ENCODE measurements around the gene XPR1. TPM values are rescaled to one million over a fixed set of nuclear protein-coding genes. Genes with fewer than 3 reads are reported as not detected.

Gene XPR1
- total RNA-seq, 4 donors from 2014 or later: 16.8 to 25.3 (median 18.8) TPM

DNA sequence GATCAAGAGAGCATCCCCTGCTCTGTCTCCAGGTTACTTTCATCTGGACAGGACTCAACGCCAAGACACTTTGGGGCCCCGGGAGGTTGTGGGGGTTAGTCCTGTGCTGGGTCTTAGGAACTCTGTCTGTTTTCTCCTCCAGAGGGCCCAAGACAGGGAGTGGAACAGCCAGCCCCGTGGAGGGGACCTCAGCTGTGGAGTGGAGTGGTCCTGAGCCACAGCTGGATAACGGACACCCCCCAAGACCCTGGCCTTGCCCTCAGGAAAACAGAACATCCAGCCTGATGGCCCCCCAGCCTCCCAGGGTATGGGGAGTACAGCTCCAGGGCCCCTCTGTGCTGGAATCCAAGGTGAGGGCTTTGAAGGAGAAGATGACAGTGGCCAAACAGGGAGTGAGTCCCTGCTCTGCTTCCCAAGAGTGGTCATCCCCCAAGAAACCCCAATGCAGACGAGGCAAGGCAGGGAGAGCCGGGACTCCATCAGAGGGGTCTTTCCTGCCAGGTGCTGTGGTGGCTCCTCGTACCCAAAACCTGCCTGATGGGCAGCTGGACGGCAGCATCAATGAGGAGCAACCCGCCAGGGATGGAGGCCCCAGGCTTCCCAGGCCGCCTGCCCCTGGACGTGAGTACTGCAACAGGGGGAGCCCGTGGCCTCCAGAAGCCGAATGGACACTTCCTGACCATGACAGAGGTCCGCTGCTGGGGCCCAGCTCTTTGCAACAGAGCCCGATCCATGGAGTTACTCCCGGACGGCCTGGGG is 284.4 kb downstream of the XPR1 start:
- DNase-seq (ENCODE audit: low spot score in 2 of 2): no peak
- no peak for TF ChIP-seq EP300 (IDR thresholded peaks at IDR 0.05)
- TF ChIP-seq POLR2A (IDR thresholded peaks at IDR 0.05): no peak
- TF ChIP-seq, protein P1, sequence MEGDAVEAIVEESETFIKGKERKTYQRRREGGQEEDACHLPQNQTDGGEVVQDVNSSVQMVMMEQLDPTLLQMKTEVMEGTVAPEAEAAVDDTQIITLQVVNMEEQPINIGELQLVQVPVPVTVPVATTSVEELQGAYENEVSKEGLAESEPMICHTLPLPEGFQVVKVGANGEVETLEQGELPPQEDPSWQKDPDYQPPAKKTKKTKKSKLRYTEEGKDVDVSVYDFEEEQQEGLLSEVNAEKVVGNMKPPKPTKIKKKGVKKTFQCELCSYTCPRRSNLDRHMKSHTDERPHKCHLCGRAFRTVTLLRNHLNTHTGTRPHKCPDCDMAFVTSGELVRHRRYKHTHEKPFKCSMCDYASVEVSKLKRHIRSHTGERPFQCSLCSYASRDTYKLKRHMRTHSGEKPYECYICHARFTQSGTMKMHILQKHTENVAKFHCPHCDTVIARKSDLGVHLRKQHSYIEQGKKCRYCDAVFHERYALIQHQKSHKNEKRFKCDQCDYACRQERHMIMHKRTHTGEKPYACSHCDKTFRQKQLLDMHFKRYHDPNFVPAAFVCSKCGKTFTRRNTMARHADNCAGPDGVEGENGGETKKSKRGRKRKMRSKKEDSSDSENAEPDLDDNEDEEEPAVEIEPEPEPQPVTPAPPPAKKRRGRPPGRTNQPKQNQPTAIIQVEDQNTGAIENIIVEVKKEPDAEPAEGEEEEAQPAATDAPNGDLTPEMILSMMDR (IDR thresholded peaks at IDR 0.05): no peak
- H3K4me1 ChIP-seq: peaks cover 0 to 28% (median 8%) of the 10 kb centered on the region in 4 donors
- H3K27ac ChIP-seq: no peak overlapping the region
- H3K4me3 ChIP-seq: no peak overlapping the region
- H3K27me3 ChIP-seq: no peaks in the 10 kb centered on the region
- H3K9me3 ChIP-seq: no peaks in the 10 kb centered on the region
- peaks cover 0 to 47% (median 0%) of the 10 kb centered on the region in 3 donors for H3K36me3 ChIP-seq
- 92 to 95% methylated on average over 7 to 15 of the region's 17 CpGs for WGBS, 2 donors

DNA sequence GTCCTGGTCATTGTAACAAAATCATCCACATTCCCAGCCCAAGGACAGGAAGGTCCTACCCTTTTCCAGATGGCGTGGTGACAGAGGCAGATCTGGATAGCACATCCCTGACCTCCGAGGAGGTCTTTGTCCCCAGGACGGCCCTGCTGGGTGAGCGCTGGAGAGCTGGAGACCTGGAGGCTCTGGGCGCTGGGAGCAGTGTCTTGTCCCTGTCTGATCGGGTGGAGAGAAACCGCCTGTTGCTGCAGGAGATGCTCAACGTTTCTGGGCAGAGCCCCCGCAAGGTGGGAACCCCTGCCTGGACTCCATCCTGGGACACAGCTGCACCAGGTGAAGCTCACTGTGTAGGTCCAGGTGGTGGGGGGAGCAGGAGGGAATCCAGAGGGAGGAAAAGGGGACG is 284.9 kb downstream of the XPR1 start:
- TF ChIP-seq, protein P1 (IDR thresholded peaks at IDR 0.05): no peak
- TF ChIP-seq POLR2A (IDR thresholded peaks at IDR 0.05) (no peak), EP300 (IDR thresholded peaks at IDR 0.05) (no peak)
- 88 to 94% methylated on average over 10 of the region's 10 CpGs for WGBS, 2 donors
- no peak overlapping the region for H3K27ac ChIP-seq
- H3K9me3 ChIP-seq: no peaks in the 10 kb centered on the region
- H3K4me3 ChIP-seq: no peak overlapping the region
- DNase-seq (ENCODE audit: low spot score in 2 of 2): no peak
- H3K4me1 ChIP-seq: peaks cover 0 to 25% (median 6%) of the 10 kb centered on the region in 4 donors
- H3K27me3 ChIP-seq: no peaks in the 10 kb centered on the region
- H3K36me3 ChIP-seq: peaks cover 0 to 47% (median 0%) of the 10 kb centered on the region in 3 donors

DNA sequence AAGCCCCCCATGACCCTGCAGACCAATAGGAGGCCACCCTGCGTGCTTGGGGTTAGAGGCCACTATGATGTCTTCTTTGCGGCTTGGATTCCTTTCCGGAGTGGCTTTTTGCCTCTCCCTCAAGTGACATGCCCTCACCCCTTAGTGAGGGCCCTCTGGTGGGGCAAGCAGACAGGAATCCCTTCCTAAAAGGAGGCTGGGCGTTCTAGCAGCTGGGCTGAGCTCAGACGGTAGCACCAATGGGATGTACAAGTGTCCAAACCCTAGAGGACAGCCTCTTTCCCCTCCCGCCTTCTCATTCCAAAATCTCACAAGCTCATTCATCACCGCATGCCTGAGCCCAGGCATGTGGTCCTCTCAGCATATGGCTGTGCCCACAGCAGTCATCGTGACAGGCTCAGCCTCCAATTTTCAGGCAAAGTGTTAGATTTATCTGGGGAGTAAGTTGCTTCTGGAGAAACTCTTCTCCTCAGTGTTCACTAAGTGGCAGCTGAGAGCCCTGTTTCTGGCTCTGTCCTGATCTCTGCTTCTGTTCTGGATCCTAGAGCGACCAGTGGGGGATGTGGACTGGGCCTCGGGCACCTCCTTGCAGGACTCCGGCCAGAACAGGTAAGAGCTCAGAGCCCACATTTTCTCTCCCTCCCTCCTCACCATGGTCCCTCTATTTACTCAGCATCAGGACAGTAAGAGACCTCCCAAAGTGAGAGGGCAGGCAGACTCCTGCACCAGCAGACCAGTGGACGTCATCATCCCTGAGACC is 285.7 kb downstream of the XPR1 start:
- 70 to 73% methylated on average over 12 of the region's 12 CpGs for WGBS, 2 donors
- peaks cover 0 to 47% (median 0%) of the 10 kb centered on the region in 3 donors for H3K36me3 ChIP-seq
- peaks cover 0 to 28% (median 4%) of the 10 kb centered on the region in 4 donors for H3K4me1 ChIP-seq
- no peaks in the 10 kb centered on the region for H3K9me3 ChIP-seq
- H3K27ac ChIP-seq: no peak overlapping the region
- H3K27me3 ChIP-seq: no peaks in the 10 kb centered on the region
- no peak overlapping the region for H3K4me3 ChIP-seq
- TF ChIP-seq EP300 (IDR thresholded peaks at IDR 0.05) (no peak), POLR2A (IDR thresholded peaks at IDR 0.05) (no peak)
- TF ChIP-seq, protein P1 (IDR thresholded peaks at IDR 0.05): no peak
- DNase-seq (ENCODE audit: low spot score in 2 of 2): no peak

DNA sequence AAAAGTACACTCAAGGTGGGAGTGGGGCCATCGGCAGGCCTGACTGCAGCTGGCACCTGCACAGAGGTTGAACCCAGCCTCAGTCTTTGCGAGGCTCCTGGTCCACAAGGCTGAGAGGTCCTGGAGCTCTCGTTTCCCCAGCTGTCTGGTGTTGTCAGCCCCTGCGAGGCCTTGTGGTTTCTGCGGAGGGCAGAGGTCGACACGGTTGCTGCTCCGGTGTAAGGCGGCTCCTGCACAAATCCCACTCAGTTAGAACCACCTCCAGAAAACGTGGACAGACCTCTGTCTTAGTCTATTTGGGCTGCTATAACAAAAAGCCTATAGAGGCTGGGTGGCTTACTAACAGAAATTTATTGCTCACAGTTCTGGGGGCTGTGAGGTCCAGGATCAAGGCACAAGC is 286.7 kb downstream of the XPR1 start:
- 74% methylated on average over 10 of the region's 10 CpGs for WGBS, 2 donors

More for the DNA sequence above, 286.7 kb downstream of the XPR1 start:
- Histone ChIP-seq H3K9me3 (no peaks in the 10 kb centered on the region), H3K27me3 (no peaks in the 10 kb centered on the region), H3K4me1 (peaks cover 0 to 36% (median 3%) of the 10 kb centered on the region in 4 donors), H3K27ac (no peak overlapping the region), H3K36me3 (peaks cover 0 to 47% (median 0%) of the 10 kb centered on the region in 3 donors), H3K4me3 (no peak overlapping the region)
- no peak for DNase-seq (ENCODE audit: low spot score in 2 of 2)
- TF ChIP-seq, protein P1 (IDR thresholded peaks at IDR 0.05): no peak
- TF ChIP-seq EP300 (IDR thresholded peaks at IDR 0.05) (no peak), POLR2A (IDR thresholded peaks at IDR 0.05) (no peak)
